Astrocyte of the spinal cord (primary cell): ENCODE measurements around the gene IL7R.

ENCODE experiments used
- DNase-seq: peaks from one replicate; pipeline ENCODE4 v3.0.0; 2011; ENCODE audit warnings: low read depth, low spot score
- H3K4me3 ChIP-seq: 2 replicates; pipeline ENCODE4 v1.5.1; 2011; ENCODE audit warnings: low read depth, mild to moderate bottlenecking, low read length, moderate library complexity
- CTCF ChIP-seq: IDR thresholded peaks from 2 replicates; pipeline ENCODE4 v1.5.1; 2012; ENCODE audit warnings: low read depth, mild to moderate bottlenecking, low read length, inconsistent platforms
- in situ Hi-C: cut with HindIII; loops from 2 replicates; pipeline ENCODE4 v1.10.0; 2017; ENCODE audit warnings: low sequenced_read_pairs

Gene IL7R

GRCh38 chr5:35877655-35878054, 21.0 kb downstream of the IL7R start:
- no peak for TF ChIP-seq CTCF
- in situ Hi-C loops = no loop called here
- no peak overlapping the region for H3K4me3 ChIP-seq
- DNase-seq = peak; percentile 12

- no peak overlapping the region for H3K4me3 ChIP-seq
- TF ChIP-seq CTCF = no peak
- no peak for DNase-seq
- in situ Hi-C loops = no loop called here
Measured at GRCh38 chr5:35878079-35878478, 21.4 kb downstream of the IL7R start.

- in situ Hi-C loops = no loop called here
- DNase-seq = no peak
- H3K4me3 ChIP-seq = no peak overlapping the region
- no peak for TF ChIP-seq CTCF
Measured at GRCh38 chr5:35879096-35879495, 22.4 kb downstream of the IL7R start.

GRCh38 chr5:35879649-35880048, 23.0 kb downstream of the IL7R start:
- TF ChIP-seq CTCF = no peak
- H3K4me3 ChIP-seq = no peak overlapping the region
- DNase-seq = no peak
- in situ Hi-C loops = no loop called here

GRCh38 chr5:35880156-35880555, 23.5 kb downstream of the IL7R start:
- no peak for TF ChIP-seq CTCF
- in situ Hi-C loops = no loop called here
- no peak overlapping the region for H3K4me3 ChIP-seq
- DNase-seq = no peak

- no peak overlapping the region for H3K4me3 ChIP-seq
- in situ Hi-C loops = no loop called here
- TF ChIP-seq CTCF = no peak
- DNase-seq = no peak
Measured at GRCh38 chr5:35881758-35882157, 25.1 kb downstream of the IL7R start.

GRCh38 chr5:35884191-35884769, 27.6 kb downstream of the IL7R start:
- no peak overlapping the region for H3K4me3 ChIP-seq
- in situ Hi-C loops = no loop called here
- no peak for TF ChIP-seq CTCF
- peak; percentile 80 for DNase-seq
